Measurements from ENCODE around the gene ANKRD65.

DNA sequence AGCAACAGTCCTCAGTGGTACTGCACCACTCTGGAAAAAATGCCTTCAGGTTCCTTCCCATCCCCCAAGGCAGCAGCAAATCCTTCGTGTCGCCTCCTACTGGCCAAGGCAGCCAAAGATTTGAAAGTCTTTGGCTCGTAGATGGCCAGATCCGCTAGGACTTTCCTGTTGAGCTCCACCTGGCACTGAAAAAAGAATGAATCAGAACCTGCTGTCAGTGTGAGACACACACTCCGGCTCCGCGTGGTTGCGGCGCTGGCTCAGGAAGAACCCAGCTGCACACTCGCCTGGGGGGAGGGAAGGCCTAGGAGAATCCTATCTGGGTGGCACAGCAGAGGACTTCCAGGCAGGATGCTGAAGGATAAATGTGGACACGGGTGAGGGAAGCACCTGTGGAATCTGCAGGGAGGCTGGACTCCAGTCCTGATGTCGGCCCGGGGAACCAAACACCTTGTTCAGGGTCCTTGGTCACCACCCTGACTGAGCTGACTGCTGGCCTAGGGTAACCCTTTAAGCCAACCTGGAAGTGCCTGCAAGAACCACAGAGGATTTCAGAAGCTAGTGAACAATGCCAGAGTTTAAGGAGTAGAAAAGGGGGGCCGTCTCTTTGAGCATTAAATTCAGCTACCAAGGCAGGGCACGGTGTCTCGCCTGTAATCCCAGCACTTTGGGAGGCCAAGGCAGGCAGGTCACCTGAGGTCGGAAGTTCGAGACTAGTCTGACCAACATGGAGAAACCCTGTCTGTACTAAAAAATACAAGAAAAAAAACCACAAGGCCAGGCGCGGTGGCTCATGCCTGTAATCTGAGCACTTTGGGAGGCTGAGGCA, 18.8 kb downstream of the ANKRD65 start:
- no peak for TF ChIP-seq POU2F2 (IDR thresholded peaks at IDR 0.05; ENCODE audit: low read depth, low read length)
- TF ChIP-seq POLR2A (IDR thresholded peaks at IDR 0.05; ENCODE audit: low read depth, low read length): no peak
- TF ChIP-seq POLR2AphosphoS5 (IDR thresholded peaks at IDR 0.05; ENCODE audit: low read depth, low read length): peak; percentile 63
- no peak for TF ChIP-seq PAX5 (IDR thresholded peaks at IDR 0.05; ENCODE audit: insufficient read depth, low read length, severe bottlenecking)
- no peak for TF ChIP-seq TAF1 (IDR thresholded peaks at IDR 0.05; ENCODE audit: low read depth, low read length)
- TF ChIP-seq SPI1 (IDR thresholded peaks at IDR 0.05; ENCODE audit: low read depth, low read length): no peak

All from GM12891 (cell line).